Measurements from ENCODE around the gene FOXG1.

FOXG1 gene

GRCh38 chr14:28761438-28762291, 4.9 kb upstream of the FOXG1 start:
- H3K4me3 ChIP-seq (ENCODE audit: low read depth, low read length), result no peak overlapping the region

- no peak overlapping the region for H3K4me3 ChIP-seq (ENCODE audit: low read depth, low read length)
Observed at GRCh38 chr14:28762303-28762954, 4.2 kb upstream of the FOXG1 start.

GRCh38 chr14:28762955-28763326, 3.6 kb upstream of the FOXG1 start:
- H3K4me3 ChIP-seq (ENCODE audit: low read depth, low read length), result no peak overlapping the region

GRCh38 chr14:28763751-28764256, 2.8 kb upstream of the FOXG1 start:
- no peak overlapping the region for H3K4me3 ChIP-seq (ENCODE audit: low read depth, low read length)

- no peak overlapping the region for H3K4me3 ChIP-seq (ENCODE audit: low read depth, low read length)
Observed at GRCh38 chr14:28764257-28765160, 2.1 kb upstream of the FOXG1 start.

GRCh38 chr14:28765169-28765830, 1.3 kb upstream of the FOXG1 start:
- H3K4me3 ChIP-seq (ENCODE audit: low read depth, low read length), result peak overlapping the region; percentile 54

- peak overlapping the region; percentile 54 for H3K4me3 ChIP-seq (ENCODE audit: low read depth, low read length)
Observed at GRCh38 chr14:28765831-28766468, 637 bp upstream of the FOXG1 start.

- no peak overlapping the region for H3K4me3 ChIP-seq (ENCODE audit: low read depth, low read length)
Observed at GRCh38 chr14:28767030-28767852, 654 bp downstream of the FOXG1 start.

GRCh38 chr14:28767853-28768741, 1.5 kb downstream of the FOXG1 start:
- peak overlapping the region; percentile 20 for H3K4me3 ChIP-seq (ENCODE audit: low read depth, low read length)

GRCh38 chr14:28769276-28769880, 2.8 kb downstream of the FOXG1 start:
- no peak overlapping the region for H3K4me3 ChIP-seq (ENCODE audit: low read depth, low read length)

GRCh38 chr14:28770061-28770460, 3.5 kb downstream of the FOXG1 start:
- no peak overlapping the region for H3K4me3 ChIP-seq (ENCODE audit: low read depth, low read length)

- no peak overlapping the region for H3K4me3 ChIP-seq (ENCODE audit: low read depth, low read length)
Observed at GRCh38 chr14:28770630-28771029, 4.0 kb downstream of the FOXG1 start.

- no peak overlapping the region for H3K4me3 ChIP-seq (ENCODE audit: low read depth, low read length)
Observed at GRCh38 chr14:28771168-28771567, 4.6 kb downstream of the FOXG1 start.

GRCh38 chr14:28772613-28773012, 6.0 kb downstream of the FOXG1 start:
- H3K4me3 ChIP-seq (ENCODE audit: low read depth, low read length), result no peak overlapping the region

GRCh38 chr14:28773176-28773575, 6.6 kb downstream of the FOXG1 start:
- H3K4me3 ChIP-seq (ENCODE audit: low read depth, low read length), result no peak overlapping the region

GRCh38 chr14:28773861-28774691, 7.5 kb downstream of the FOXG1 start:
- H3K4me3 ChIP-seq (ENCODE audit: low read depth, low read length), result no peak overlapping the region

Data from iPS-11a (cell line).